Stimulated activated CD4-positive, alpha-beta T cell treated with anti-CD3 and anti-CD28 coated beads, Interleukin-4, amount 100 ng/mL, for 48 hours (primary cell): Measurements from ENCODE around the gene YIPF5.

Experiments
- DNase-seq, 2 donors: peaks; one replicate each; pipeline ENCODE4 v3.0.0-alpha.2; 2020; ENCODE audit warnings: low read depth in 2 of 2

YIPF5 gene

DNA sequence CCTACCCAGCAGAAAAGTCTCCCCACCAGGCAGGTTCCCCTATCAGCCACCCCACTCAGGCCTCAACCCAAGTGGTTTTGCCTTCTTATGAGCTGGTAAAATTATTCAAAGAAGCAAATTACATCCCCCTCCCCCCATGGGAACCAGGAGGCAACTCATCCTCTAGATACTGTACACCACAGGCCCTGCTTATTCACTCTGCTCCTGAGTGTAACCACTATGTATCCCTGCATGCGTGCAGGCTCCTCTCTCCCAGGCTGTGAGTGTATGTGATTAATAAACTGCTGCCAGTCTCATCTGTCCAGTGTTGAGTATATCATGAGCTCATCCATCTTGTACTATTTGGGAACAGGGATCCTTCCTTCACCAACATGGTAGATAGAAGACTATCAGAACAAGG is 8.8 kb upstream of the YIPF5 start:
- no peak for DNase-seq

DNA sequence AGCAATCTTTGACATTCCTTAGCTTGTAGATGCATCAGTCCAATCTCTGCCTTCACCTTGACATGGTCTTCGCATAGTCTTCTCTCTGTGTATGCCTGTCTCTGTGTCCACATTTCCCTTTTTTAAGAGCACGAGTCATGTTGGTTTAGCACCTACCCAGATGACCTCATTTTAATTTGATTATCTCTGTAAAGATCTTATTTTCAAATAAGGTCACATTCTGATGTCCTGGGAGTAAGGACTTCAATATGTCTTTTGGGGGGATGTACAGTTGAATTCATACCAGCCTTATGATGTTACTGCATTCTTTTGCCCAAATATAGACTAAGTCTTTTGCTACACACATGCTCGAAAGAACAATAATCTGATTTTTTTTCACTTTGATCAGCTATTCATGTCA is 7.1 kb upstream of the YIPF5 start:
- no peak for DNase-seq

DNA sequence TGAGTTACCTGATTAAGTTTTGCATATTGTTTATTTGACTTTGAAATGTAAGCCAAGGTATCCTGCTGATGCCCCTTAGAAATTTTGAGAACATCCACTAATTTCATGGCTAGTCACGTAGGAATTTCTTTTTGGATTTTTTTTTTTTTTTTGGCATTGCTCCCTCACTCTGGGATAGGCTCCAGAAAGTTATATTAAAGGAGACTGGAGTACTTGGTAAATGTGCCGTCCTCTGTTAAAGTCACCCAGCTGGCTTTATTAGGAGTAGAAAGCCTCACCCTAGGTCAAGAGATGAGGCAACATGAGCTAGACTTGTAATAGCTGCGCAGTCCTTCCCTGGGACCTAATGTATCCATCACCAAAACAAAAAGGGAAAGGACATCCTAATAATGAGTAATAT is 3.3 kb upstream of the YIPF5 start:
- DNase-seq: no peak

DNA sequence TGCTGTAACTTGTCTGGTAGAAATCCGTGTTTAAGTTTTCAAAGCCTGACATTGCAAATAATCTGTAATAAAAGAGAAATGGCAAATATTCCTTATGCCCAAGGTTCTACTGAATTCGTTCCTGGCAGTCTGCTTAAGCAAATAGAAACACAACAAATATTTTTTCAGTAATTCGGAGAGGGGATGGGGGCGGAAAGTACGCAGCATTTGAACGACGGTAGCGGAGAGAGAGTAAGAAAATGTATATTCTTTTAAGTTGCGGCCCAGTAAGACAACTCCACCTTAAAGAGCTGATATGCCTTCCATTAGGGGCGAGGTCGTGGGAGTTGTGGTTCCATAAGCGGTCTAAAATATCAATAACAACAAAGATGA is 569 bp downstream of the YIPF5 start:
- no peak for DNase-seq

DNA sequence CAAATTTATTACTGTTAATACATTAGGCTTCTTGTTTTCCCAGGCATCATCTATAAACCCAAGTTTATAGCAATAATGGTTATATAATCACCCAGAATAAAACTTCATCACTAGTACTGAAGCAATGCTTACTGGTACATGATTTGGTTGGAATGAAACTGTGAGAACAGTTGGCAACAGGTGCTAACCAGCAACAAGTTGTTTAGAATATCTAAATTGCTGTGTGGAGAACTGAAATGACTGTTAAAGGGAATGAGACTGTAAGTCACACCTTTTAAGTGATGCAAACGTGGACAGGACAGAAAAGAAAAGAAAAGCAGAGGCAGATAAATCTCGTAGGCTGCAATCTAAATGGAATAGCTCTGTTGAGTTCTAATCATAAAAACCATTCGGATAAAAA is 2.5 kb downstream of the YIPF5 start:
- no peak for DNase-seq

DNA sequence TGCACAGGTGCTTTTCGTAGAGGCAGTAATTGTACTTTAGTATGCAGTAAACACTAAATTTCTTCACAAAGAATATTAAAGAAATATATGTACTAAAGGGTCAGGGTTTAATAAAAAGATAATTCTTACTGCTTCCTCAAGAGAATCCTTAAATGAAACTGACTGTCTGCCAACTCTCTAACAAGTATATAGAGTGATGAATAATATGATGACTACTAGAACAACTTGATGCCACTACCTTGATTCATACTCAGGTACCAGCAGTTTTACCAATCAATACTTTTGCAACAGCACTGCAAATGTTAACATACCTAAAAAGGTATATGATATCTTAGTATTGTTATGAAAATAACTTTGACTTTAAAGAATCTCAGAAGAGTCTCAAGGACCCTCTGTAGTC is 3.8 kb downstream of the YIPF5 start:
- DNase-seq: no peak

DNA sequence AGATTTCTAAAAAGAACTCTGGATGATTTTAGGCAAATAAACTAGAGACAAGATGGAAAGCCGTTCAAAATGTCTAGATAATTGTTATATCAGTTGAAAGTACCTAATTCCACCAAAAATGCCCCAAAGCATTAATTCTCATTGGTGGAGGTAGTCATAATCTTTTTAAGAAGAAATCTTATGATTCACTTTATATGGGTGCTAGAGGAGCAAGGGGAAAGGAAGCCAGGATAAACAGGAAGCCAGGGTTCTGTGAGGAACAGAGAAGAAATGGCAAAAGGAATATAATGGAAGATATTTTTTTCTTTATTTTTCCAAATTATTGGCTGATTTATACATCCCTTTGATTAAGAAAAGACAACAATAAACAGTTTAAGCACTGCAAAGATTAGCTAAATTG is 7.8 kb downstream of the YIPF5 start:
- no peak for DNase-seq

DNA sequence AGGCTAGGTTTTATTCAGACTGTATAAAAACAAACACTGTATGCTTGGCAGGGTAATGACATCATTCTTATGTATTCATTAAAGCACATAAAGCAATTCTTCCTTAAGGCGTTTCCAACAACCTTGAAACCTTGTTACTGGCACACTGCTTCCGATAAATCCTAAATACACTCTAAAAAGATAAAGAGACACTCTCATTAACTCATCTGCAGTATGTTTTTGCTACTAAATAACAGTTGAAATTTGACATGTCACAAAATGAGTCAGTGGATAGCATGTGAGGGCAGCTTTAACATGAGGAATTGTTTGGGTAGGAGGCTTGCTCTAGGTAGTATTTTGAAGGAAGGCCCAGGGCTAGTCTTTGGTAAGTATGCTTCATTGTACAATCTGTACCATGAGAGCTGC is 13.7 kb downstream of the YIPF5 start:
- DNase-seq: no peak

DNA sequence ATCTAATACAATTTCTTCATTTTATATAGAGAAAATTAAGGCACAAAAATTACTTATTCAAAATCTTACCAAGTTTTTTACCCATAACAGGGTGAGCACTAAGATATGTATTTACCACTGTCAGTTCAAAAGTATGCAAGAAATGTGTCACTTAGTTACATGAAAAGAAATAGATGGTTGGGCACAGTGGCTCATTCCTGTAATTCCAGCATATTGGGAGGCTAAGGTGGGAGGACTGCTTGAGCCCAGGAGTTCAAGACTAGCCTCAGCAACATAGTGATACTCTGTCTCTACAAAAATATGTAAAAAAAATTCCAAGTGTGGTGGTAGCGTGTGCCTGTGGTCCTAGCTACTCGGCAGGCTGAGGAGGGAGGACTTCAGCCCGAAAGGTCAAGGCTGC is 19.4 kb downstream of the YIPF5 start:
- no peak for DNase-seq

DNA sequence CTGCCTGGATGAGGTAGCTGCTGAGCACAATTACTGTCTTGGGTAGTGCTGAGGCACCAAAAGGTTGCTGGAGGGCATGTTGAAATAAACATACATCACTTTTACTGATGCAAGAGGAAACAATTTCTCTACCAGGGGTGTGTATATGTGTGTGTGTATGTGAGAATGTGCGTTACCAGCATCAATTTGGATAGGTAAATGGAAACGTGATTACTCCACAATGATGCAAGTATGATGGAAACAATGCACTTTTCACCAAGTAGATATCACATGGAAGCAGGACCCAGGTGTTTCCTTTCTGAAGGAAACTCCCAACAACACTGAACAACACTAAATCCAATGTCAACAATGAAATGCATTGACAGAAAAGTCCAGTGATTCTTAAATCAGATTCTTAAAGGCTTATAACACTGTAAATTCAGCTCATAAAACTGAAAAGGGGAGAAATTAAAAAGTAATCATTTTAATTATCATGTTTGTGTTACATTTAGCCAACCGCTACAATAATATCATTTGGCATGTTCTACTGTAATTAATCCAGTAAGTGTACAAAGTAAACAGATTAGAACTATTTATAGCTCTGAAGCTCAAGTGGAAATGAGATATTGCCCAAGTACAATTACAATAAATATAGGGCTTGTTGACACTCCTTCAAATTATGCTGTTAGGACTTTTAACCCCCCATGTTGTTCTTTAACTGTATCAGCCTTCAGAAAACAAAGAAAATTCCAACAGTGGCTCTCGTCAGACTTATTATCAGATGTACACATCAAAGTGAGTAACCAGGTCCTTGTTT is 25.3 kb downstream of the YIPF5 start:
- no peak for DNase-seq

DNA sequence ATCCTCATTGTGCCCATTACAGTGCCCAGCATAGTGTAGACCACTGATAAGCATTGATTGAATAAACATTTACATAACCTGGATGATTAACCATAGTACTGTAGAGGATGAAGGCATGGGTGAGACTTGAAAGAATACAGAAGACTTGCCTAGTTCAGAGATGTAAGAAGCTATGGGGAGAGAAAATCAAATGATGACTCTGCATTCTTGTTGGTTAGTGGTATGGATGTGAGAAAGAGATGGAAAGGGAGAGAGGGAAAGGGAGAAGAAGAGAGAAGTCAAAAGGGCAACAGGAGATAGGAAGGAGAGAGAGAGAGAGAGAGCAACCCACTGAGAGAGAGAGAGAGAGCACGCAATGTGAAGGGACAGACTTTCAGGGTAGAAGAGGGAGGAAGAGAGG is 26.8 kb downstream of the YIPF5 start:
- DNase-seq: no peak

DNA sequence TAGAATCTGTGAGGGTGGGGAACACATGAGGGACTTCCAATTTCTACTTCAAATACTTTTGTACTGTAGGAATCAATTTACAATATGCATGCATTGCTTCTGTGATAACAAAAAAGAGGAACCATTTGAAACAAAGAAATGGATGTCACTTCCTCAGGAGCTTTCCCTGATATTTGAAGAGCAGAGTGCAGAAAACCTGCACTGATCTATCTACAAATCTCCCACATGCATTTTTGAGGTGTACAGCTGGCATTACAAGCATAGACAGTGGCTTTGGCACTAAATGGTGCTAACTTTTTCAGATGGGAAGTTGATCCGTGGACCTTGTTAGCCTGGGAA is 27.7 kb downstream of the YIPF5 start:
- DNase-seq: no peak

DNA sequence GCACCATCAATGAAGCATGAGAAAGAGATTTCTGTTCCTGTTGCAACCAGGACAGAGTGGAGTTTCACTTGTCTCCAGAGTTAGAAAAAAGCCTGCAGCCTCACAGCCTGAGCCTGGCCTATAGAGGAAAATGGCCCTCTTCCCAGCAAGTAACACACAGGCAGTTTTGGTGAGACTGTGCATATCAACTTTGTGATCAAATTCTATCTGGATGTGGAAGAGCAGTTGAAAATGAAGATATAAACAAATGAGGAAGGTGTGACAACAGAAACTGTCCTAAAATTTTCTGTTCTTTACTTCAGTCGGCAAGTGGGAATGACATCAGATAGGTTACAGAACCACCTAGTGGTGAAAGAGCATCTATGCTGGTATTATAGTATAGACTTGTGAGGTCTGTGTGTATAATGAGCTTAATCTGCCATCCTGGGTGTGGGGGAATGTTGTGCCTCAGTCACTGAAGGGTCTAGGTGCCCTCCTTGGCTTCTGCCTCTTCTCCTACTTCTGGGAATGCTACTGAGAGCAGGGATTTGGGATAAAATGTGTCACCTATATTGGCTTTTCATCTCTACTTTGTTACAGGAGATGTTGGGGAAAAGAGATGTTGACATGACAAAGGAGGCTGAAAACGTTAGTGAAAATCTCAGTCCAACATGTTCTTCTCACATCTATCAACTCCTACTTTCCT is 28.2 kb downstream of the YIPF5 start:
- no peak for DNase-seq

DNA sequence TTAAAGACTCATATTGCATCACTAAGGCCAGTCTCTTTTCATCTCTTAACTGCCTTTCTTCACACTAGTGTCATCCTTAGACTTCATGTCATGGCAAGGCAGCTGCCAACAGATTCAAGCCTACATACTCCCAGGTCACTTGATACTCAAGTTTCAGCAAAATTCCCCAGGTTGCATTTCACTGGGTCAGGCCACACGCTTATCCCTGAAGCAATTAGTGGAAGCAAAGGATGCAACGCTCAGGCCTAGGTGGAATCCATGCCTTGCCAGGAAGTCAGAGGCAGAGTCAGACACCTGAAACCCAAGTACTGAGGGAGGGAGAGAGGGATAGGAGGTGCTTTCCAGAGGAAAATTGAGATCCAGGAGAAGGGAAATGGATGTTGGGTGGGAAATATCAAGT is 28.9 kb downstream of the YIPF5 start:
- no peak for DNase-seq

DNA sequence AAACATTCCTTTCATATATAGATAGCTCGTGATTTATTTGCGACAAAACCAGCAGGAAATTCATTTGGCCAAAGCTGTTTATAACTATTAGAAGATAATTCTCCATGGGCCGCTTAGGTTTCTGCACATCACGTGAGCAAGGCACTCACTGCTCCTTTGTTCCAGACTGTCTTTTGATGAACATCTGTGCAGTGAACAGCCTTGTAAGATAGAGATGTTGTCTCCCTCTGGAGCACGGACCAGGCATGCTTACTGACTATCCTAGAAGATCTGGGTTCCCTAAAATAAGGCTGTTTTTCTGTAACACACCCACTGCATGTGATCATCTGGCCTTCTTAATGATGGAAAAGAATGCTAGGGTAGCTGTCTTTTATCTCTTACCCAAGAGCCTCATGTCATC is 30.9 kb downstream of the YIPF5 start:
- DNase-seq: no peak

DNA sequence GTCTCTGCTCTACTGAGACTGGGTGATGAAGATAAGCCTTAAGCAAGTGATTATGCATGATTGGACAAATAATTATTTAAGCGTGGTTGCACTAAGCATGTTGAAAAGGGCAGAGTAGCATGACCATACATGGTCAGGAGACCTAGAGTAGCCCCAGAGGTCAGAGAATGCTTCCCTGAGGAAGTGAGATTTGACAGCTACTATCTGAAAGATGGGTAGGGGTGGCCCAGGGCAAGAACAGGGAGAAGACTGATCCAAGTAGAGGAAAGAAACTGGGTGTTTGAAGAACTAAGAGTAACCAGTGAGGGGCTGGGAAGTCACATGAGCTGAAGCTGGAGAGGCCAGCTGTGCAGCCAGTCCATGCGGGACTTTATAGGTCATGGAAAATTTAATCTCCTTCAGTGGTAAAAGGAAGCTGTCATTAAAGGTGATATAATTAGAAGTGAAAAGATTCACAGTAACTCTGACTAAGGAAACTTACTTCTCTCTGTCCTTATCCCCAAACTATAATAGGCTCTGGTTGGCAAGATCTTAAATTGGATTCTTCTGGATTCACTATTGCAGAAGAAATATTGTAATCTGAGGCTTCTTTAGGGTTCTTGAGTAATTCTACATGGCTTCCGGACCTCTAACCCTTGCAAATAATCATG is 35.2 kb downstream of the YIPF5 start:
- no peak for DNase-seq

DNA sequence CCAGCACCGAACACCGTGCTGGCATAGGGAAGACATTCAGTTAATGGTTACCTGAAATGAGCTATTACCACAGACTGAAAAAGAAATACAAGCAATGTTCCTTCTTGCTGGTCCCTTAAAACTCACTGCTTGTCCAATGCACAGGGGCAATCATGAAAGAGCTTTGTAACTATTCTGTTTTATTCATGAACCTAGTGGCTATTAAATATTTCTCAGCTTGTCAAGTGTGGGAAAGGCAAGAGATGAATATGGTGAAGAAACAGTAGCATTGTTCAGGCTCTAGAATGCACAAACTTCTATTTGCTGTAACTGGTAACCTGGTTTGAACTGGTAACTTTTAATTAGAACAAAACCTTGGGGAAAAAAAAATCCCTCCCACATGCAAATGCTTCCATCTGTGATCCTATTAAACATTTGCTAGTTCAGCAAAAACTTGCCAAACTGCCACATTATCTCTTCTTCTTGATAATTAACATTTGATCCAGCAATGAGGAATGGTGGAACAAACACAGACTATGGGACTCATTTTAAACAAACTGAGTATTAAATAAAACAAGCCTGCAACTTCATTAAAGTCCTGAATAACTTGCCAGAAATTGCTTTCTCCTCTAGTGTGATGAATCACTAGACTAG is 36.1 kb downstream of the YIPF5 start:
- no peak for DNase-seq

DNA sequence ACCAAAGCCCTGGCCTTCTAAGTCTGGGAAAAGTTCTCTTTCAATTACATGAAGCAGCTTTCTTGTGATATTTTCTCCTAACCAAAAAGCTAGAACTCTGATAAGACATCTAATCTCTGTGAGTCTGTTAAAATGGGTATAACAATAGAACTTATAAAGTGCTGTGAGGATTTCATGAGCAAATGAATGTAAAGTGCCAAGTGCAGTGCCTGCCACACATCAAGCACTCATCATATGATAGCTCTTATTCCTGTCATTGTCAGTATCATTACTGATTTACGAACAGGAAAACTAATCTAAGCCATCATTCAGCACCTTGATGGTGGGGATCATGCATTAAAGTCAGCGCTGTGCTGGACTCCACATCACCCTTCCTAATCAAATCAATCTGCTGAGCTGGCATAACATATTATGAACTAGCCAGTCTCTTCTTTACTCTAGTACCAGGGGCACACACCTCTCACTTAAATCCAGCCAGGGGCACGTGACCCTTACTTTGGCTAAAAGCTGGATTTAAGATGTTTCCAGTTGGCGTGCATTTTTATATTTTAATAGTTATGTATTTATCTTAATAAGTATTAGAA is 37.3 kb downstream of the YIPF5 start:
- DNase-seq: no peak

DNA sequence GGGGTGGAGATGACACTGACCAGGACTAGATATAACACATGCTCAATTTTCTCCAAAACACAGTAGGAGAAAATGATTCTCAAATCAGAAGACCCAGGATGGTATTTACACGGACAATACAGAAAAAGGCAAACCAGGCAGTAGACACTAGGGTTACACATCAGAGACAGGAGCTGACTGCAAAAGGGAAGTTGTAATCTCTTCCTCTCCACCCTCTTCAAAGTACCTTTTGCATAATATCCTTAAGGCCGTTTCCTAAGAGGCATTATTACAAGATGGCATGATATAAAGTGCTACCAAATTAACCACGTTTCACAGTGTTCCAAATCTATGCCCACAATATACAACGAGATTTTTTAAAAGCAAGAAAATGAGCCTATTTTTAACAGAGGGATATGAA is 39.2 kb downstream of the YIPF5 start:
- no peak for DNase-seq

DNA sequence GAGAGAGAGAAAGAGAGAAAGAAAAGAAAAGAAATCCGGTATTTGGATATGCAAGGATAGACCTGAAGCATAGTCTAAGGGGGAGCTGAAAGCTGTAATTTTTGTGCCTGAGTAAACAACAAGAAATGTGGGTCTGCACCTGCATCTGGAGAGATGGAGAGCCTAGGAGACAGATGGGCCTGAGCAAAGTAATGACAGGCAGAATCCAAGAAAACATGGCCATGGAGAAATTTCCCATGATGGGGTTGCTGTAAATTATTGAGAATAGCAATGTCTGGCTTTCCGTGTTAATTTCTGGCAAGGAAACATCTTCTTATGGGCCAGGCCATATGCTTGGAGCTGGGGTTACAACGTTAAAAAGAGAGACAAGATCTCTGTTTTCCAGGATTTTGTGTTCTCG is 40.2 kb downstream of the YIPF5 start:
- no peak for DNase-seq

DNA sequence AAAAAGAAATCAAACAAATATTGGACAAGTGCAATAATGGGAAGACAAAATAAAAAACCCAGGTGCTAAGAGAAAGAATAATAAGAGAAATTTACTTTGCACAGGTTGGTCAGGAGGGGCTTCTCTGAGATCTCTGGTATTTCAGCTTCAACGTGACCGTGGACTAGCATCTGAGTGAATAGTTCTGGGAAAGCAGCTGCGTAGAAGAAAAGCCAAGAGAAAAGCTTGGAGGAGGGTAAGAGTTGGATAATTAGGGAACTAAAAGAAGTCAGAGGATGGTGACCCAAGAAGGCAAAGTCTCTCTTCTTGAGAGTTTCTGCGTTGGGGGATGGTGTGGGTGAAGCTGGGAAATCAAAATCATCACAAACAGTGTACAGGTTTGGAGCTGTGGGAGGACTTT is 41.6 kb downstream of the YIPF5 start:
- no peak for DNase-seq

DNA sequence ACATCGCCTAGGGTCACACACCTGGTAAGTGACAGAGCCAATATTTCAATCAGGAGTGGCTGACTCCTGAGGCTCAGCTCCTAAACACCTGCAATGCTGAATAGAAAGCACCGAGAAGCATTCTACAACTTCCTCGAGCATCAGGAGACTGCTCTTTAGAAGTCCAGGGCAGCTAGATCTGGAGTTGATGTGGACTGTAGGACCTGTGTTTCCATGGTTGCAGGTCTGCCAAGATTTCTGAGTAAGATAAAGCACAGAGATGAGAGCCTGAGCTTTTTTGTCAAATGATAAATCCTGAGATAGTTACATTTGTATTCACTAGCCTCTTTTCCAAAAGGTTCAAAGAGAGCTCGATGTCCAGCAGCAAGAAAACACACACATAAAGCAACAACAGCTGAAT is 43.8 kb downstream of the YIPF5 start:
- DNase-seq: no peak
